GM12892 (cell line): ENCODE results near the gene MREG.

Source experiments
- POLR2A ChIP-seq: IDR thresholded peaks from 2 replicates; pipeline ENCODE4 v1.6.1; 2011; ENCODE audit warnings: low read depth, low read length, control low read depth
- POLR2AphosphoS5 ChIP-seq: IDR thresholded peaks from 2 replicates; pipeline ENCODE4 v1.6.1; 2011; ENCODE audit warnings: low read depth, low read length, control low read depth
- TAF1 ChIP-seq: IDR thresholded peaks from 2 replicates; pipeline ENCODE4 v1.6.1; 2011; ENCODE audit warnings: low read depth, mild to moderate bottlenecking, control low read depth, low read length, borderline replicate concordance

- TF ChIP-seq POLR2A (no peak), TAF1 (no peak), POLR2AphosphoS5 (no peak)
These were observed 118.0 kb downstream of the MREG start for GRCh38 chr2:215895330-215895729.
